Spleen (tissue), 7 donors: ENCODE data around the gene OR2B2.

ENCODE experiments used
- CTCF ChIP-seq, 11 experiments: fragments of 200-600 bp in 7 of 11; fragments of 450-650 bp in 4 of 11; sonication (generic) in 4 of 11; IDR thresholded peaks in 8 of 11; conservative IDR thresholded peaks in 3 of 11; 1 replicate in 7 of 11; 2 replicates in 4 of 11; pipeline versions ENCODE4 v1.4.0 to v1.8.0; 2016 to 2021; ENCODE audit warnings: antibody characterized with exemption in 11 of 11, inconsistent platforms in 4 of 11, mild to moderate bottlenecking in 1 of 11
- POLR2A ChIP-seq, 3 donors: fragments of 450-650 bp; IDR thresholded peaks; one replicate each; pipeline ENCODE4 v1.5.1; 2017; ENCODE audit warnings: antibody characterized with exemption in 3 of 3, mild to moderate bottlenecking in 1 of 3
- POLR2AphosphoS5 ChIP-seq, 3 donors: sonication (generic); formaldehyde crosslinking; IDR thresholded peaks; one replicate each; pipeline ENCODE4 v1.5.1; 2017; ENCODE audit warnings: antibody characterized with exemption in 3 of 3
- donor health status: DM: no; HTN: no; CAD: no; lungs with moderate emphysema.
- donor health status: DM: no; HTN: no; CAD: no.
- donor health status: DM: no; HTN: no; CAD: no.

GRCh38 chr6:27940766-27941165 is 28.6 kb upstream of the OR2B2 start:
- TF ChIP-seq POLR2A (IDR thresholded peaks at IDR 0.05) (no peak), CTCF (IDR thresholded peaks at IDR 0.05 in 8 of 11, conservative IDR thresholded peaks at IDR 0.05 in 3 of 11) (no peak), POLR2AphosphoS5 (IDR thresholded peaks at IDR 0.05) (no peak)
